ENCODE results near the gene CCDC192.

- TF ChIP-seq, protein P1, sequence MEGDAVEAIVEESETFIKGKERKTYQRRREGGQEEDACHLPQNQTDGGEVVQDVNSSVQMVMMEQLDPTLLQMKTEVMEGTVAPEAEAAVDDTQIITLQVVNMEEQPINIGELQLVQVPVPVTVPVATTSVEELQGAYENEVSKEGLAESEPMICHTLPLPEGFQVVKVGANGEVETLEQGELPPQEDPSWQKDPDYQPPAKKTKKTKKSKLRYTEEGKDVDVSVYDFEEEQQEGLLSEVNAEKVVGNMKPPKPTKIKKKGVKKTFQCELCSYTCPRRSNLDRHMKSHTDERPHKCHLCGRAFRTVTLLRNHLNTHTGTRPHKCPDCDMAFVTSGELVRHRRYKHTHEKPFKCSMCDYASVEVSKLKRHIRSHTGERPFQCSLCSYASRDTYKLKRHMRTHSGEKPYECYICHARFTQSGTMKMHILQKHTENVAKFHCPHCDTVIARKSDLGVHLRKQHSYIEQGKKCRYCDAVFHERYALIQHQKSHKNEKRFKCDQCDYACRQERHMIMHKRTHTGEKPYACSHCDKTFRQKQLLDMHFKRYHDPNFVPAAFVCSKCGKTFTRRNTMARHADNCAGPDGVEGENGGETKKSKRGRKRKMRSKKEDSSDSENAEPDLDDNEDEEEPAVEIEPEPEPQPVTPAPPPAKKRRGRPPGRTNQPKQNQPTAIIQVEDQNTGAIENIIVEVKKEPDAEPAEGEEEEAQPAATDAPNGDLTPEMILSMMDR (conservative IDR thresholded peaks at IDR 0.05): no peak
- no peak for TF ChIP-seq ZFX (IDR thresholded peaks at IDR 0.05)
Measured at GRCh38 chr5:127981498-127981897, 278.3 kb downstream of the CCDC192 start.
